Measurements from ENCODE around the gene ZNF19. TPM values are rescaled to one million over a fixed set of nuclear protein-coding genes. Genes with fewer than 3 reads are reported as not detected.

Gene ZNF19
- total RNA-seq, 1 experiment from 2014 or later = 5.4 TPM

GRCh38 chr16:71428385-71428784, 60.7 kb downstream of the ZNF19 start:
- Histone ChIP-seq H3K4me2 (ENCODE audit: low read length) (no peak overlapping the region), H4K20me1 (ENCODE audit: insufficient read depth) (no peaks in the 10 kb centered on the region), H3K27ac (ENCODE audit: low read depth, low read length) (no peak overlapping the region), H3K4me3 (replicated peaks in 1 of 2; ENCODE audit: low read depth in 1 of 2, low read length in 2 of 2) (no peak overlapping the region), H3K79me2 (ENCODE audit: insufficient read depth, low read length) (no peaks in the 10 kb centered on the region), H3K36me3 (ENCODE audit: control insufficient read depth in 1 of 2, insufficient read depth in 2 of 2, low read length in 2 of 2) (no peaks in the 10 kb centered on the region), H3K27me3 (ENCODE audit: insufficient read depth, low read length) (no peaks in the 10 kb centered on the region), H3K4me1 (ENCODE audit: control insufficient read depth in 1 of 2, insufficient read depth in 2 of 2, low read length in 2 of 2) (peaks cover 4 to 14% of the 10 kb centered on the region in 2 experiments; a peak in 3 of 4 replicates), H3K9me2 (ENCODE audit: insufficient read depth) (no peaks in the 10 kb centered on the region), H3K9me3 (ENCODE audit: control insufficient read depth in 1 of 2, insufficient read depth in 1 of 2, low read depth in 1 of 2, low read length in 2 of 2) (peaks cover 0 to 7% of the 10 kb centered on the region in 2 experiments; a peak in 1 of 4 replicates), H3K9ac (ENCODE audit: low read length) (no peak overlapping the region), H2AFZ (ENCODE audit: low read depth, low read length, poor library complexity, severe bottlenecking) (no peak overlapping the region)
- ChIA-PET RAD21 (ENCODE audit: low non-redundant PET in 1 of 2, low total read pairs in 2 of 2, uncharacterized antibody in 2 of 2, unreplicated experiment in 2 of 2) (no interaction called here), CTCF (no interaction called here), POLR2A (no interaction called here)
- BruUV-seq (replicated peaks) = no TSS peak
- ATAC-seq (no peak), DNase-seq (ENCODE audit: low read depth, low spot score) (no peak)
- intact Hi-C loops (cut with micrococcal nuclease) = no loop called here
- TF ChIP-seq CTCF (IDR thresholded peaks at IDR 0.05 in 2 of 3, conservative IDR thresholded peaks at IDR 0.05 in 1 of 3; ENCODE audit: borderline replicate concordance in 1 of 3, insufficient read depth in 1 of 3, low read depth in 2 of 3, low read length in 2 of 3) = no peak
- no peak for TF ChIP-seq MAX (IDR thresholded peaks at IDR 0.05)
- TF ChIP-seq ZBTB33 (IDR thresholded peaks at IDR 0.05; ENCODE audit: extremely low read depth, insufficient replicate concordance, low read length) = no peak
- TF ChIP-seq, protein P1, sequence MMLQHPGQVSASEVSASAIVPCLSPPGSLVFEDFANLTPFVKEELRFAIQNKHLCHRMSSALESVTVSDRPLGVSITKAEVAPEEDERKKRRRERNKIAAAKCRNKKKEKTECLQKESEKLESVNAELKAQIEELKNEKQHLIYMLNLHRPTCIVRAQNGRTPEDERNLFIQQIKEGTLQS (IDR thresholded peaks at IDR 0.05) = no peak
